ENCODE measurements around the gene CFAP99. TPM values are rescaled to one million over a fixed set of nuclear protein-coding genes. Genes with fewer than 3 reads are reported as not detected.
A peak's percentile ranks its signal among the peaks of the same experiment; 100 is the strongest.

The CFAP99 gene
- total and polyA plus RNA-seq, 2 of the 8 experiments (the other 6 are each of a cell fraction or from before 2014, with no cell fraction given), result not detected

DNA sequence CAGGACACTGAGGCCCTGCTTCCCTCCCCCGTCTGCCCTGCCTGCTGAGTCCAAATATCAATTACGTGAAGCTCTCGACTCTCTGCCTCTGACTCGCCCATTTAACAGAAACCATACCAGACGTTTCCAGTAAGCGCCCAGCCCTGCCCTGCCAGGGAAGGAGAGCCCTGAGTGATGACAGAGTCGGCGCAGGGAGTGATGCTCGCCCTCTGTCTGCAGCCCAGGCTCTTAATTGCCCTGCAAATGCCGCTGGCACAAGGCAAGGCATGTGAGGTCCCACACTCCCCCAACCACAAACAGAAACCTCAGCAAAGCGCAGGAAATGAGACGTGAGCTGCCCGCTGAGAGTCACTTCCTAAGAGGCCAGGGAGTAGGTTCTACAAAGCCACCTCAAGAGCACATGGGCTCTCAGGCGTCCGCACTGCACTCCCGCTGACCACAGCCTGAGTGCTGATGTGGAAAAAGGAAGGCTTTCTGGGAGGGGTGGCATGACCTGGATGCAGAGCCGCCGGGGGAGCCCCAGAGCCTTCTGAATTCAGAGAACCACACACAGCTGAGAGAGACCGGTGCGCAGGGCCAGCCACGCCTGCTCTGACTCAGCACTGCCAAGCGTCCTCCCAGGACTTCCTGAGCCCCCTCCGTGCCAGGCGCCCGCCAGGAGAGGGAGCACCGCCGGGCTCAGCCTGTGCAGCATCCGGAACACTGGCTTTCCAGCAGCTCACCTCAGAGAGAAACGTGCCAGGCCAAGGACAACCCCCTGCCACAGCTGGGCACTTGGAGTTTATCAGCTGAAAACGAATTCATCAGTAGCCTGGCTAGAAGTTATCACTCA, 5.7 kb upstream of the CFAP99 start (continued):
- TF ChIP-seq CBX5 (IDR thresholded peaks at IDR 0.05; ENCODE audit: low read depth, low read length) (no peak), KDM1A (IDR thresholded peaks at IDR 0.05; ENCODE audit: borderline replicate concordance, low read length) (peak; percentile 62; the same call in 1 of the 2 replicates), GTF2F1 (IDR thresholded peaks at IDR 0.05; ENCODE audit: borderline replicate concordance, low read depth, low read length) (no peak), CBX8 (IDR thresholded peaks at IDR 0.05; ENCODE audit: borderline replicate concordance, low read depth, low read length) (no peak), ZNF274 (IDR thresholded peaks at IDR 0.05; ENCODE audit: borderline replicate concordance, extremely low read depth, low read length) (no peak), CHD1 (IDR thresholded peaks at IDR 0.05; ENCODE audit: low read depth, low read length) (no peak), GABPA (IDR thresholded peaks at IDR 0.05; ENCODE audit: borderline replicate concordance, insufficient read depth, low read length) (0 out of 2 replicates have a peak, but pooled peaks have one; percentile 56), BCL11A (IDR thresholded peaks at IDR 0.05; ENCODE audit: low read depth in 2 of 2, low read length in 2 of 2) (no peak), RFX5 (IDR thresholded peaks at IDR 0.05; ENCODE audit: borderline replicate concordance, low read depth, low read length) (no peak), PHF8 (conservative IDR thresholded peaks at IDR 0.05; ENCODE audit: low read depth, low read length) (0 out of 2 replicates have a peak, but pooled peaks have one; percentile 50), JUND (IDR thresholded peaks at IDR 0.05; ENCODE audit: low read length) (no peak; the same call in 1 of the 2 replicates), HDAC2 (IDR thresholded peaks at IDR 0.05; ENCODE audit: borderline replicate concordance in 1 of 2, low read depth in 2 of 2, low read length in 2 of 2) (0 out of 4 replicates have a peak, but pooled peaks of 1 of the 2 experiments have one; percentile 60)
- TF ChIP-seq, protein P1, sequence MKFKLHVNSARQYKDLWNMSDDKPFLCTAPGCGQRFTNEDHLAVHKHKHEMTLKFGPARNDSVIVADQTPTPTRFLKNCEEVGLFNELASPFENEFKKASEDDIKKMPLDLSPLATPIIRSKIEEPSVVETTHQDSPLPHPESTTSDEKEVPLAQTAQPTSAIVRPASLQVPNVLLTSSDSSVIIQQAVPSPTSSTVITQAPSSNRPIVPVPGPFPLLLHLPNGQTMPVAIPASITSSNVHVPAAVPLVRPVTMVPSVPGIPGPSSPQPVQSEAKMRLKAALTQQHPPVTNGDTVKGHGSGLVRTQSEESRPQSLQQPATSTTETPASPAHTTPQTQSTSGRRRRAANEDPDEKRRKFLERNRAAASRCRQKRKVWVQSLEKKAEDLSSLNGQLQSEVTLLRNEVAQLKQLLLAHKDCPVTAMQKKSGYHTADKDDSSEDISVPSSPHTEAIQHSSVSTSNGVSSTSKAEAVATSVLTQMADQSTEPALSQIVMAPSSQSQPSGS (IDR thresholded peaks at IDR 0.05; ENCODE audit: low read length), result no peak

Measured in H1 (cell line).